ENCODE data around the gene DLGAP4. TPM values are rescaled to one million over a fixed set of nuclear protein-coding genes. Genes with fewer than 3 reads are reported as not detected.

Gene DLGAP4
- total and polyA plus RNA-seq, 7 experiments from 2014 or later, result 15.0 to 40.2 (median 35.3) TPM

GRCh38 chr20:36275011-36275410 is 31.1 kb upstream of the DLGAP4 start:
- peaks cover 0 to under 1% (median 0%) of the 10 kb centered on the region in 5 donors for H3K36me3 Mint-ChIP-seq
- ATAC-seq (no peak), DNase-seq (no peak)
- no peaks in the 10 kb centered on the region for H3K4me1 ChIP-seq (ENCODE audit: control insufficient read depth in 2 of 2, insufficient read depth in 2 of 2, low read length in 2 of 2)
- peaks cover 0 to 13% (median 3%) of the 10 kb centered on the region in 5 donors for H3K27me3 Mint-ChIP-seq
- intact Hi-C loops (cut with micrococcal nuclease), result no loop called here
- no peaks in the 10 kb centered on the region for H3K36me3 ChIP-seq (ENCODE audit: control insufficient read depth in 2 of 3, insufficient read depth in 3 of 3, low read length in 3 of 3)
- H3K27me3 ChIP-seq (ENCODE audit: control insufficient read depth in 2 of 2, insufficient read depth in 2 of 2, low read length in 2 of 2), result no peaks in the 10 kb centered on the region
- no peaks in the 10 kb centered on the region for H3K9me3 Mint-ChIP-seq
- H3K4me1 Mint-ChIP-seq, result peaks cover 0 to 1% (median 0%) of the 10 kb centered on the region in 7 donors
- no peaks in the 10 kb centered on the region for H3K9me3 ChIP-seq (ENCODE audit: control insufficient read depth in 2 of 3, low read length in 3 of 3)
- H3K27ac Mint-ChIP-seq, result no peak overlapping the region
- no peak overlapping the region for H3K27ac ChIP-seq (ENCODE audit: low read depth, low read length)
- CTCF ChIA-PET, result no interaction called here
- POLR2A ChIA-PET, result no interaction called here
- no peak overlapping the region for H3K4me3 ChIP-seq (ENCODE audit: low read length)
- H3K4me3 Mint-ChIP-seq, result no peak overlapping the region

DNA sequence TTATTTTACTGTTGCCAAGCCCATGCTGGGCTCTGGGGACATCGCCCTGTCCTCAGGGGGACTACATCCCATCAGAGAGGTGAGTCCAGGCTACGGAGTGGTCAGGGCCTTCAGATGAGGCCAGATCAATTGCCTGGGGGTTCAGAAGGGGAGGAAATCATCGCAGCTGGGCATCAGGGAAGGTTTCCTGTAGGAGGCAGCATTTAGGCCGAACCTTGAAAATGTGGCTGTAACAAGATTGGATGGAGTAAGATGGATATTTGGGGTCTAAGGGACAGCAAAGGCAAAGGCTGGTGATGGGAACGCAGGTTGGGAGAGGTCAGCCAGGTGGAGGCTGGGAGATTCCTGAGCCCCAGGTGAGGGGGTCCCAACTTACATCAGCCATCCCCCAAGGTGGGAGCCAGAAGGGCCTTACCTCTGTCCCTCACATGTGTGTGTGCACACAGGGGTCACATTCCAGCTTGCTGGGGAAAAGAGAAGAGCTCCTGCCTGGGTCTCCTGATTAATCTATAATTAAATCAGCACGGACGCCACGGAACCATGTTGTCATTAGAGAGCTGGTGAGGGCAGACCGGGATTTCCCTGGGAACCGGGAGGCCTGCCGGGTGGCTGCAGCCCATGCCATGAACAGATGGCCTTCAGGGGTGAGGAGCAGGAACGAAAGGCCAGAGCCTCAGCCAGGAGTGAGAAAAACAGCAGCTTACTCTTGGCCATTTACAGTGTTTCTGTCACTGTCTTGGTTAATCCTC is 30.5 kb upstream of the DLGAP4 start:
- ATAC-seq, result no peak
- H3K4me1 ChIP-seq (ENCODE audit: control insufficient read depth in 2 of 2, insufficient read depth in 2 of 2, low read length in 2 of 2), result no peaks in the 10 kb centered on the region
- no peak overlapping the region for H3K4me3 ChIP-seq (ENCODE audit: low read length)
- H3K27ac ChIP-seq (ENCODE audit: low read depth, low read length), result no peak overlapping the region
- DNase-seq, result no peak
- Mint-ChIP-seq H3K27me3 (peaks cover 0 to 17% (median 7%) of the 10 kb centered on the region in 5 donors), H3K4me1 (peaks cover 0 to 1% (median 0%) of the 10 kb centered on the region in 7 donors), H3K4me3 (no peak overlapping the region), H3K36me3 (peaks cover 0 to 6% (median 0%) of the 10 kb centered on the region in 5 donors), H3K27ac (no peak overlapping the region), H3K9me3 (peaks cover 0 to 2% (median 0%) of the 10 kb centered on the region in 11 donors)
- ChIA-PET CTCF (no interaction called here), POLR2A (no interaction called here)
- H3K36me3 ChIP-seq (ENCODE audit: control insufficient read depth in 2 of 3, insufficient read depth in 3 of 3, low read length in 3 of 3), result no peaks in the 10 kb centered on the region
- no peaks in the 10 kb centered on the region for H3K9me3 ChIP-seq (ENCODE audit: control insufficient read depth in 2 of 3, low read length in 3 of 3)
- intact Hi-C loops (cut with micrococcal nuclease), result no loop called here
- H3K27me3 ChIP-seq (ENCODE audit: control insufficient read depth in 2 of 2, insufficient read depth in 2 of 2, low read length in 2 of 2), result no peaks in the 10 kb centered on the region

- Mint-ChIP-seq H3K36me3 (peaks cover 0 to 8% (median 0%) of the 10 kb centered on the region in 5 donors), H3K9me3 (peaks cover 0 to 4% (median 0%) of the 10 kb centered on the region in 11 donors), H3K27ac (no peak overlapping the region), H3K4me3 (no peak overlapping the region), H3K27me3 (peaks cover 0 to 30% (median 8%) of the 10 kb centered on the region in 5 donors), H3K4me1 (peaks cover 0 to 4% (median 0%) of the 10 kb centered on the region in 7 donors)
- Histone ChIP-seq H3K9me3 (ENCODE audit: control insufficient read depth in 2 of 3, low read length in 3 of 3) (no peaks in the 10 kb centered on the region), H3K4me3 (ENCODE audit: low read length) (no peak overlapping the region), H3K27me3 (ENCODE audit: control insufficient read depth in 2 of 2, insufficient read depth in 2 of 2, low read length in 2 of 2) (no peaks in the 10 kb centered on the region), H3K4me1 (ENCODE audit: control insufficient read depth in 2 of 2, insufficient read depth in 2 of 2, low read length in 2 of 2) (no peaks in the 10 kb centered on the region), H3K36me3 (ENCODE audit: control insufficient read depth in 2 of 3, insufficient read depth in 3 of 3, low read length in 3 of 3) (no peaks in the 10 kb centered on the region), H3K27ac (ENCODE audit: low read depth, low read length) (no peak overlapping the region)
- ChIA-PET POLR2A (no interaction called here), CTCF (no interaction called here)
- ATAC-seq (no peak), DNase-seq (no peak)
- intact Hi-C loops (cut with micrococcal nuclease), result no loop called here
Measured at GRCh38 chr20:36277546-36277945, 28.6 kb upstream of the DLGAP4 start.

DNA sequence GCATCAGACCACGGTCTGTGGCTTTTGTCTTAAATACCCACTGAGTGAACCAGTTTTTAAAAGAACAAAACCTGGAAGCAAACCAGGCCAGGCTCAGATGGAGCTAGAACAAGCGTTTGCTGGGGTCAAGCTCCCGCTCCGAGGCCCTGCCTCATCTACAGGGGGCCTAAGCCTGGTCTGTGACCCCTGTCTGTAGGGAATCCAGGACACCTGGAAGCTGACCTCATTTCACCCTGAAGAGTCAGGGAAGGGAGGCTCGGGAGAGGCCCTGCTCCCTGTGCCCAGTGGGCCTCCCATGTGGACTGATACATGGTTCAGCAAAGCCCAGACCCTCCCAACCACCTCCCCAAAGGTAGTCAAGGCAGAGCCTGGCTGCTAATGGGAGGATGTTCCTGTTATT is 26.8 kb upstream of the DLGAP4 start:
- intact Hi-C loops (cut with micrococcal nuclease), result no loop called here
- Histone ChIP-seq H3K4me1 (ENCODE audit: control insufficient read depth in 2 of 2, insufficient read depth in 2 of 2, low read length in 2 of 2) (no peaks in the 10 kb centered on the region), H3K4me3 (ENCODE audit: low read length) (no peak overlapping the region), H3K27ac (ENCODE audit: low read depth, low read length) (no peak overlapping the region), H3K27me3 (ENCODE audit: control insufficient read depth in 2 of 2, insufficient read depth in 2 of 2, low read length in 2 of 2) (no peaks in the 10 kb centered on the region), H3K9me3 (ENCODE audit: control insufficient read depth in 2 of 3, low read length in 3 of 3) (no peaks in the 10 kb centered on the region), H3K36me3 (ENCODE audit: control insufficient read depth in 2 of 3, insufficient read depth in 3 of 3, low read length in 3 of 3) (no peaks in the 10 kb centered on the region)
- no peak for ATAC-seq
- Mint-ChIP-seq H3K27ac (no peak overlapping the region), H3K9me3 (peaks cover 0 to 4% (median 0%) of the 10 kb centered on the region in 11 donors), H3K36me3 (peaks cover 0 to 8% (median 0%) of the 10 kb centered on the region in 5 donors), H3K27me3 (peaks cover 0 to 25% (median 8%) of the 10 kb centered on the region in 5 donors), H3K4me3 (no peak overlapping the region), H3K4me1 (peaks cover 0 to 4% (median 0%) of the 10 kb centered on the region in 7 donors)
- CTCF ChIA-PET, result no interaction called here
- DNase-seq, result no peak
- POLR2A ChIA-PET, result no interaction called here

DNA sequence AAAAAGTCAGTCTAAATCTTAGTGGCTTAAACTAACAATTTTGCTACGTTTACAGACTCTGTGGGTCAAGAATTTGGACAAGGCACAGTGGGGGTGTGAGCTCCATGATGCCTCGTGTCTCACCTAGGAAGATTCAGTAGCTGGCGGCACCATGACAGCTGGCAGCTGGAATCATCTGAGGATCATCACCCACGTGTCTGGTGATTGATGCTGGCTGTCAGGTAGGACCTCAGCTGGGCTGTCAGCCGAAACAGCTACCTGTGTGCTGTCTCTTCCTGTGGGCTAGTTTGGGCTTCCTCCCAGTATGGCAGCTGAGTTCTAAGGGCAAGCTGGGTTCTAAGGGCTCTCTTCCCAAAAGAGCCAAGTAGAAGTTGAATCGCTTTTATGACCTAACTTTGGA is 26.4 kb upstream of the DLGAP4 start:
- intact Hi-C loops (cut with micrococcal nuclease), result no loop called here
- ChIA-PET CTCF (no interaction called here), POLR2A (no interaction called here)
- peaks cover 0 to 8% (median 0%) of the 10 kb centered on the region in 5 donors for H3K36me3 Mint-ChIP-seq
- Histone ChIP-seq H3K27me3 (ENCODE audit: control insufficient read depth in 2 of 2, insufficient read depth in 2 of 2, low read length in 2 of 2) (no peaks in the 10 kb centered on the region), H3K4me3 (ENCODE audit: low read length) (no peak overlapping the region), H3K9me3 (ENCODE audit: control insufficient read depth in 2 of 3, low read length in 3 of 3) (no peaks in the 10 kb centered on the region), H3K27ac (ENCODE audit: low read depth, low read length) (no peak overlapping the region), H3K36me3 (ENCODE audit: control insufficient read depth in 2 of 3, insufficient read depth in 3 of 3, low read length in 3 of 3) (no peaks in the 10 kb centered on the region), H3K4me1 (ENCODE audit: control insufficient read depth in 2 of 2, insufficient read depth in 2 of 2, low read length in 2 of 2) (no peaks in the 10 kb centered on the region)
- peaks cover 0 to 4% (median 0%) of the 10 kb centered on the region in 11 donors for H3K9me3 Mint-ChIP-seq
- peaks cover 0 to 27% (median 8%) of the 10 kb centered on the region in 5 donors for H3K27me3 Mint-ChIP-seq
- H3K4me1 Mint-ChIP-seq, result peaks cover 0 to 4% (median 0%) of the 10 kb centered on the region in 7 donors
- H3K27ac Mint-ChIP-seq, result no peak overlapping the region
- DNase-seq (no peak), ATAC-seq (no peak)
- no peak overlapping the region for H3K4me3 Mint-ChIP-seq

DNA sequence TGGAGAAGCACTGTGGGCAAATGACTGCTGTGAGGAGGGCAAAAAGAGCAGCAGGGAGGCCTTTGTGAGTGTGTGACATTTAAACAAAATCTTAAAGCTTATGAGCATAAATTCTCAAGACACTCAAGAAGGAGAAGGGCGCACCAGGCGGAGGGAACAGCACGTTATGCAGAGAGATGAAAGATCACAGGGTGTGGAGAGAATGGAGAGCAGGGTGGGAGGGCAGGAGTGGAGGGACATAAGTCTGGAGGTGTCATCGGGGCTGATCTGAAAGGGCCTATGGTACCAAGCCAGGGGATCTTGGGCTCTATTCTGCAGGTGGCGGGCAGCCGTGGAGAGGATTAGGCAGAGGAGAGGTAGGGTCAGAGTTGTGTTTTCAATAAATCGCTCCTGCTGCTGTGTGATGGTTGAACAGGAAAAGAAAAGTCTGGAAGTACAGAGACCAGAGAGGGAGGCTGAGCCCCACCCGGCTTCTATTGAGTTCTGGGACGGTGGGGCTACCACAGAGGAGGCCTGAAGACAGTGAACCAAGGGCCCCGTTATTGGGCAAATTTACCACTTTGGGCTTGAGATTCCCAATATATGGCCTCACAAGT is 24.3 kb upstream of the DLGAP4 start:
- DNase-seq (no peak), ATAC-seq (no peak)
- POLR2A ChIA-PET, result no interaction called here
- H3K4me3 ChIP-seq (ENCODE audit: low read length), result no peak overlapping the region
- no peaks in the 10 kb centered on the region for H3K4me1 ChIP-seq (ENCODE audit: control insufficient read depth in 2 of 2, insufficient read depth in 2 of 2, low read length in 2 of 2)
- intact Hi-C loops (cut with micrococcal nuclease), result no loop called here
- Mint-ChIP-seq H3K4me3 (no peak overlapping the region), H3K27ac (no peak overlapping the region), H3K4me1 (peaks cover 0 to 4% (median 0%) of the 10 kb centered on the region in 7 donors), H3K27me3 (peaks cover 6 to 34% (median 10%) of the 10 kb centered on the region in 5 donors), H3K36me3 (peaks cover 0 to 8% (median 0%) of the 10 kb centered on the region in 5 donors), H3K9me3 (peaks cover 0 to 4% (median 0%) of the 10 kb centered on the region in 11 donors)
- no peaks in the 10 kb centered on the region for H3K27me3 ChIP-seq (ENCODE audit: control insufficient read depth in 2 of 2, insufficient read depth in 2 of 2, low read length in 2 of 2)
- CTCF ChIA-PET, result no interaction called here
- no peak overlapping the region for H3K27ac ChIP-seq (ENCODE audit: low read depth, low read length)
- no peaks in the 10 kb centered on the region for H3K9me3 ChIP-seq (ENCODE audit: control insufficient read depth in 2 of 3, low read length in 3 of 3)
- no peaks in the 10 kb centered on the region for H3K36me3 ChIP-seq (ENCODE audit: control insufficient read depth in 2 of 3, insufficient read depth in 3 of 3, low read length in 3 of 3)

All from naive thymus-derived CD4-positive, alpha-beta T cell (primary cell).